Metanephros (tissue), 1 donor: ENCODE results near the gene PSMF1. TPM values are rescaled to one million over a fixed set of nuclear protein-coding genes. Genes with fewer than 3 reads are reported as not detected.

Experiments
- total RNA-seq: library from RNA; depleted of rRNA; stranded (reverse); fragments of >200 nt; gene quantifications from one replicate; pipeline ENCODE4 v1.2.3, GENCODE V29; 2014

The PSMF1 gene
- 49.5 TPM for total RNA-seq

GRCh38 chr20:1118336-1119127, at the start of gene PSMF1:
PSMF1 (plus strand) TSS chr20:1118602; CDS start chr20:1118774, 172 bp downstream.

GRCh38 chr20:1184638-1185315, 66.4 kb downstream of the PSMF1 start, which contains the start of gene TMEM74B:
TMEM74B (minus strand) TSS chr20:1184981; CDS start chr20:1183801, 1,180 bp downstream.

GRCh38 chr20:1202762-1203504, 84.5 kb downstream of the PSMF1 start, which contains the start of gene C20orf202:
C20orf202 (plus strand) TSS chr20:1203454; CDS start chr20:1203586, 132 bp downstream.

Other genes with a start within 250 kb of the PSMF1 start
- gene ANGPT4, start 202.3 kb upstream of the PSMF1 start, total RNA-seq: 0.12 TPM
- 0.23 TPM for gene RSPO4, start 116.3 kb upstream of the PSMF1 start, total RNA-seq
- gene TMEM74B, start 66.4 kb downstream of the PSMF1 start, total RNA-seq: 2.7 TPM
- 0.47 TPM for gene C20orf202, start 84.9 kb downstream of the PSMF1 start, total RNA-seq
- gene RAD21L1, start 107.4 kb downstream of the PSMF1 start, total RNA-seq: not detected
- gene SNPH, start 147.7 kb downstream of the PSMF1 start, total RNA-seq: 3.6 TPM
- 2.5 TPM for gene SDCBP2, start 210.5 kb downstream of the PSMF1 start, total RNA-seq